NCI-H774 (cell line): ENCODE measurements around the gene ARL3.

Experiments used
- DNase-seq: peaks from one replicate; lab custom pipeline; 2025; lab: John Stamatoyannopoulos, UW

Gene ARL3

GRCh38 chr10:102634686-102635085 is 79.5 kb downstream of the ARL3 start:
- DNase-seq: no peak

DNA sequence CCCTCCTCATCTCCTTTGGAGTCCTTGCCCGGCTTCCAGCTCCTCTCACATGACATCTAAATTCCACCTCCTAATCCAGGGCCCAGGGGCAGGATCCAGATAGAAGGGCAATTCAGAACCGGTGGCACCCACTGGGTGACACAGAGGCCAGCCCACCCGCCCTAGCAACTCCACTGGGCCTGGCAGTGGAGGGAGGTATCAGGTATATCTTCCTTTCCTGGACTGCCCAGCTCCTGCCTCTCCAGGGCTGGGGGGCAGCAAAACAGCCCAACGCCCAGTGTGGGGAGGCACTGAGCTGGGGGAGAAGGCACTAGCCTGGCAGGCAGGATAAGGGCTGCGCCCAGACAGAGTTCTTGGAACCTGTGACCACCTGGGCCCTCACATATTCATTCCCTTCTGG is 80.3 kb downstream of the ARL3 start:
- DNase-seq: no peak

GRCh38 chr10:102633287-102633686 is 80.9 kb downstream of the ARL3 start:
- no peak for DNase-seq

DNA sequence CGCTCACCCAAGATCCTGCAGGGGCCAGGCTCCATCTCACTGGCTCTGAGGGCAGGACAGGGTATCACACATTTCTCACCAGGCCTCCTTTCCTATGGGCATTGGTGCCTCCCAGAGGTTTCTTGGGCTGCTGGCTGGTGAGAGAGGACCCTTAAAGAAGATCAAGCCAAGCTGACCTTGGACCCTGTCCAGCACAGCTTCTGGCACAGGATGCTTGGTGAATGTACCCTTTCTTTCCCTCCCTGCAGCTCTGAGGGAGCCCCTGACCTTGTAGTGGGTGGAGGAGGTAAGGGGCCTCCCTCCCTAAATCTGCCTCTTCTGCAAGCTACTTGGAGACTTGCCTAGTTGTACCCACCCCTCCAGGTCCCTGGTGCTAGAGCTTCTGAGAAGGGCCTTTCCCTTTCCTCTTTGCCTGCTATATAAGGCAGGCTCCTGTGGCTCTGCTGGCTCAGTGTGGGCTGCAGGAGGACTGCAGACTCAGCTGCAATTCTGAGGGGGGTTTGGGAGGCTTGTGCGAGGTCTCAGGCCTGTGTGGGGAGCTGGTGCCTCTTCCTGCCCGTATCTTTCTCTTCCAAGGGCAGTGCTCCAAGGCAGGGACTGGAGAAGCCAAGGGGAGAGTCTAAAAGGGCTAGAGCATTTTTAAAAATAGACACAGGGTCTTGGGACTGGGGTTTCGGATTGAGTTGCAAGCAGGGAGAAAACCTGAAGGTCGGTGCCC is 81.6 kb downstream of the ARL3 start:
- no peak for DNase-seq

GRCh38 chr10:102631525-102632393 is 82.4 kb downstream of the ARL3 start:
- DNase-seq: no peak

GRCh38 chr10:102630663-102631062 is 83.5 kb downstream of the ARL3 start:
- DNase-seq: no peak

DNA sequence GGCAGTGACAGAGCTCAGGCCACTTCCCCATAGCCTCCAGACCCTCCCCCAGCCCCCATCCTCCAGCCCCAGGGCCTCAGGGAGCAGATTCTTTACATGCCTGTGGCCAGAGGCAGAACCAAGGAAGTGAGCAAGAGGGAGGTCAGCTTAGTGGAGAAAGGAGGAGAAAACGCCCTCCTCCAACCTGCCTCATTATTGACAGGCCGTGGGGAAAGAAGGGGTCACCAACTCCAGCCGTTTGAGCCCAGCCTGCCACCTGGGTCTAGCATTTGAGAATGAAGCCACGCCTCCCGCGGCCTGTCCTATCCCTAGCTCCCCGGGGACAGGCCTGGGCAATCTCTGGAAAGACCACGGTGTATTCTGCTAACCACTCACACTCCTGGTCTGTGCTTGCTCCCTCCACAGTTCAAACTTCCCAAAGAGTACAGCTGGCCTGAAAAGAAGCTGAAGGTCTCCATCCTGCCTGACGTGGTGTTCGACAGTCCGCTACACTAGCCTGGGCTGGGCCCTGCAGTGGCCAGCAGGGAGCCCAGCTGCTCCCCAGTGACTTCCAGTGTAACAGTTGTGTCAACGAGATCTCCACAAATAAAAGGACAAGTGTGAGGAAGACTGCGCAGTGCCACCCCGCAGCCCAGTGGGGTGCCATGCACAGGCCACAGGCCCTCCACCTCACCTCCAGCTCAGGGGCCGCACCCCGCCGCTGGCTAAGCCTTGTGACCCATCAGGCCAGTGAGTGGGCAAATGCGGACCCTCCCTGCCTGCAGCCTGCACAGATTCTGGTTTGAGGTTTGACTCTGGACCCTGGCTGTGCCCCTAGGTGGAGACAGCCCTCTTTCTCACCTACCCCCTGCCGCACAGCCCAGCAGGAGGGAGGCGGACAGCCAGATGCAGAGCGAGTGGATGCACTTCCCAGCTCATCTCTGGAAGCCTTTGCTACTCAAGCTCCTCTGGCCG is 84.3 kb downstream of the ARL3 start:
- no peak for DNase-seq

GRCh38 chr10:102628451-102628911 is 85.7 kb downstream of the ARL3 start:
- no peak for DNase-seq

GRCh38 chr10:102627736-102628293 is 86.4 kb downstream of the ARL3 start:
- no peak for DNase-seq

DNA sequence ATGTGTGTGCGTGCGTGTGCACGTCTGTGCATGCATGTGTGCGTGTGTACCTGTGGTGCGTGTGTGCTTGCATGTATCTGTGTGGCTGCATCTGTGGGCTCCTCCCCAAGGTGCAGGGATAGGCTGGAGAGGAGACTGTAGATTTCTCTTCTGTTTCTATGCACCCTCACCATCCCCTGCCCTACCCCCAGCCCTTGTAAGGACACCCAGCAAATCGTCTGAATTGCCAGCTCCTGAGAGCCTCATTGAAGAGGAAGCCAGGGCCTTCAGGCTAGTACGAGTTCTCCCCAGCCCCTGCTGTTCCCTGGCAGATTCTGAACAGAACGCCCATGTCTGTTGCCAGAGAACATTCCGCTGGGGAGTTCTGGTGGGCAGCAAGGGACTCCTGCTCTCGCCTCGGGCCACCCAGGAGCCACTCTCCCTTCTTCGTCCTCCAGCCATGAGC is 86.9 kb downstream of the ARL3 start:
- DNase-seq: no peak

DNA sequence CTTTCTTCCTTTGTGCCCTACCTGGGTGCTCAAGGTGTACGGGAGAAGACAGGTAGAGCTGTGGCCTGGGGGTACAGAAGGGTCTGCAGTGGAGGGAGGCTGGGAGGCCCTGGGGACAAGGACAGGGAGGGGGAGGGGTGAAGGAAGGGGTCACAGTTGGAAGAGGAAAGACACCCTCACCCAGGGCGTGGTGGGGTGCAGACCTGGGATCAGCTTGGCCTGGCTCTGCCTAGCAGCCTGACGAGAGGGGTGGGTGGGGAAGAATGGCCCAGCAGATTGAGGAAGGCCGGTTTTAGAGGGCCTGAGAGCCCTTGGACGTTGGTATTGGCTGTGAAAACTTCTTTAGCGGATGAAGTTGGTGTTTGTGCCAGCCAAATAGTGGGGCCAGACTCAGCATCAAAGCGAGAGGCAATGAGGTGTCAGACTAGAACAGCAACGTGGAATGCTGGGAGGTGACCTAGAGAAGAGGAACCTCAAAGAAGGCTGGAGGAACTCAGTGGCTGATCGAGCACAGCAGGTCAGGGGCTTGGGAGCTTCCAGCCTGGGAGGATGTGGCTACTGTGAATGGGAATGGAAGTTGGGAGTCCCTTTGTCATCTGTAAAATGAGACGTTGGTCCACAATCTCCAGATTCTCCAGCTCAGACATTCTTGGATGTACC is 88.0 kb downstream of the ARL3 start:
- DNase-seq: no peak

GRCh38 chr10:102624751-102625645 is 89.2 kb downstream of the ARL3 start:
- DNase-seq: no peak

DNA sequence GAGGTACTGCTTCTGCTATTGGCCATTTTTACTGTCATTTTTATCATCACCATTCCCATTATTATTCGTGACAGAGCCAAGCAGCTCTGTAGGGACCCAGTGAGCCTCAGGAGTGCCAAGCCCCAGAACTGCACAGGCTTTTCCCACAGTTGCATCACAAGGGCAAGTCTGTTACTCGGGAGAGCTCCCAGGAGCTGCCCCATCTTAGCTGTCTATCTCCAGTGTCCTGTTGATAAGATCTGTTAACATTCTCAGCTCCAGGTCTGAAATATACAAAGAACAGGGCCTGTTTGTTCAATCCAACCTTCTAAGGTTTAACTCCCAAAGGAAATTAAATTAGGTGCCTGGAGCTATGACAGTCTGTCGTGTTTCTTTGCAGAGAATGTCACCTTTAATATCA is 90.1 kb downstream of the ARL3 start:
- DNase-seq: no peak
